Omental fat pad (tissue), 4 donors: ENCODE measurements around the gene LHFPL4. TPM values are rescaled to one million over a fixed set of nuclear protein-coding genes. Genes with fewer than 3 reads are reported as not detected.

ENCODE experiments used
- ATAC-seq: fragments of 150-250 bp; one replicate; pipeline ENCODE4 v1.9.1; 2016; ENCODE audit warnings: mild to moderate bottlenecking, moderate library complexity; ENCODE audit not compliant: low FRiP score
- DNase-seq: peaks from one replicate; pipeline ENCODE4 v3.0.0-alpha.2; 2019; ENCODE audit warnings: low spot score
- CTCF ChIP-seq, 3 donors: fragments of 450-650 bp; IDR thresholded peaks; one replicate each; pipeline ENCODE4 v1.5.1; 2016 to 2017; ENCODE audit warnings: antibody characterized with exemption in 3 of 3, mild to moderate bottlenecking in 3 of 3, moderate library complexity in 2 of 3
- total RNA-seq, 4 donors: library from RNA; depleted of rRNA; stranded (reverse); fragments of >200 nt; gene quantifications; one replicate each; pipeline ENCODE4 v1.1.0, GENCODE V29; 2016

LHFPL4 gene
- total RNA-seq, 4 donors from 2014 or later, result not detected

GRCh38 chr3:9590282-9590791, 36.7 kb upstream of the LHFPL4 start:
- ATAC-seq (no peak), DNase-seq (no peak)
- no peak for TF ChIP-seq CTCF (IDR thresholded peaks at IDR 0.05)

- no peak for TF ChIP-seq CTCF (IDR thresholded peaks at IDR 0.05)
- no peak for DNase-seq
- no peak for ATAC-seq
Observed at GRCh38 chr3:9583792-9584191, 30.2 kb upstream of the LHFPL4 start.

- DNase-seq, result no peak
- ATAC-seq, result no peak
- TF ChIP-seq CTCF (IDR thresholded peaks at IDR 0.05), result no peak
Observed at GRCh38 chr3:9583371-9583770, 29.7 kb upstream of the LHFPL4 start.

- no peak for TF ChIP-seq CTCF (IDR thresholded peaks at IDR 0.05)
- DNase-seq (no peak), ATAC-seq (no peak)
Observed at GRCh38 chr3:9582332-9582731, 28.7 kb upstream of the LHFPL4 start.

DNA sequence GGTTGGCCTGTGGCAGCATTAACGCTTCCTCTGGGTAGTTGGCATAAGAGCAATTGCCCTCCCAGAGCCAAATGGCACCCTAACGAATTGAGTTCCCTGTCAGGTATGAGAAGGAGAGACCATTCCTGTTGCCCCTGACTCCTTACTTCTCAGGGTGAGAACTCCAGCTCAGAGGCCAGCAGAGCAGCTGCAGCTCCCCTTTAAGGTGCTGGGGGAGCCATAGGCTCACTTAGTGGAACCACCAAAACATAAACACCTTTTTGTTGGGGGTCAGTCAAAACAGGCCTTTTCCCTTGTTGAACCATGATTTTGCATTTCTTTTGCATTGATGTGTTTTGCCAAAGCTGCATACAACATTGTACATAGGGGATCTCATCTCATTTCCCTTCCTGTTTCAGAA, 28.1 kb upstream of the LHFPL4 start:
- ATAC-seq, result no peak
- DNase-seq, result no peak

GRCh38 chr3:9569054-9569453, 15.4 kb upstream of the LHFPL4 start:
- ATAC-seq, result no peak
- no peak for TF ChIP-seq CTCF (IDR thresholded peaks at IDR 0.05)
- DNase-seq, result no peak

More for the DNA sequence above, 28.1 kb upstream of the LHFPL4 start:
- no peak for TF ChIP-seq CTCF (IDR thresholded peaks at IDR 0.05)

DNA sequence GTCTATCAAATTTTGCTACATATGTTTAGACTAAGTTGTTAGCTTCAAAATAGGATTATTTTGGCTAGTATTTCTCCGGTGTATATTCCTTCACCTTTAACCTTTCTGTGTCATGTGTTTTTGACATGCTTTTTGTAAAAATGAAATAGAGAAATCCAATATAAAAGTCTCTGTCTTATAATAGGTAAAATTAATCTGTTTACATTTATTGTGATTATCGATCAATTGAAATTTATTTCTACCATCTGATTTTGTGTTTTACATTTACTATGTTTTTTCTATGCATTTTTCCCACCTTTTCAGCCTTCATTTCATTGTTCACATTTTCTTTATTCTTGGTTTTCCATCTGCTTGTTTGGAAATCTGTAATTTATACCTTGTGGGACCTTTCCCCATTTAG, 11.7 kb upstream of the LHFPL4 start:
- TF ChIP-seq CTCF (IDR thresholded peaks at IDR 0.05), result no peak
- DNase-seq, result no peak
- ATAC-seq, result no peak
